Activated T-helper 2 cell treated with anti-CD3 and anti-CD28 coated beads, Interferon-gamma antibody, Interleukin-2, Interleukin-4, amounts not matched to agents 10 μg/mL and 5 μg/mL and 100 μg/mL, durations not matched to agents 14 hours and 24 hours and 36 hours (primary cell): ENCODE measurements around the gene TTC6. TPM values are rescaled to one million over a fixed set of nuclear protein-coding genes. Genes with fewer than 3 reads are reported as not detected.

Experiments
- DNase-seq: peaks from one replicate; pipeline ENCODE4 v3.0.0; 2021; ENCODE audit warnings: low spot score
- H3K27ac Mint-ChIP-seq: one replicate; pipeline ENCODE4 v1.8.0; 2021; ENCODE audit warnings: mixed read lengths
- H3K27me3 Mint-ChIP-seq: one replicate; pipeline ENCODE4 v1.8.0; 2021; ENCODE audit warnings: low read depth, mixed read lengths
- H3K36me3 Mint-ChIP-seq: one replicate; pipeline ENCODE4 v1.8.0; 2021; ENCODE audit warnings: low read depth, mixed read lengths
- H3K4me1 Mint-ChIP-seq: one replicate; pipeline ENCODE4 v1.8.0; 2021; ENCODE audit warnings: low read depth, mixed read lengths
- H3K4me3 Mint-ChIP-seq: one replicate; pipeline ENCODE4 v1.8.0; 2021; ENCODE audit warnings: low read depth, mild to moderate bottlenecking, moderate library complexity, mixed read lengths
- H3K9me3 Mint-ChIP-seq: one replicate; pipeline ENCODE4 v1.8.0; 2021; ENCODE audit warnings: mixed read lengths
- intact Hi-C: fragments of 100-400 bp; cut with micrococcal nuclease; formaldehyde crosslinking; loops from one replicate; pipeline ENCODE4 v1.15.1; 2023
- total RNA-seq: library from RNA; stranded (reverse); gene quantifications from 2 replicates; pipeline ENCODE4 v1.2.3, GENCODE V29; 2022

The TTC6 gene
- total RNA-seq, 1 donor from 2014 or later, result not detected

DNA sequence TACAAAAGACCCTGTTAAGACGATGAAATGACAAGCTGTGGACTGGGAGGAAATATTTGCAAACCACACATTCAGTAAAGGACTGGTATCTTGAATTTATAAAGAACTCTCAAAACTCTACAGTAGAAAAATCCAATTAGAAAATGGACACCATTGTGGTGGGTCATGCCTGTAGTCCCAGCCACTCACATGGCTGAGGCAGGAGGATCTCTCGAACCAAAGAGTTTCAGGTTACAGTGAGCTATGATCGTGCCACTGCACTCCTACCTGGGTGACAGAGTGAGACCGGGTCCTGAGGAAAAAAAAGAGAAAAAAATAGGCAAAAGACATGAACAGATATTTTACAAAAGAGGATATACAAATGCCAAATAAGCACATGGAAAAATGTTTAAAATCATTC lies 41.9 kb downstream of the TTC6 start:
- no peak overlapping the region for H3K4me3 Mint-ChIP-seq
- no peaks in the 10 kb centered on the region for H3K9me3 Mint-ChIP-seq
- intact Hi-C loops, result no loop called here
- no peaks in the 10 kb centered on the region for H3K4me1 Mint-ChIP-seq
- H3K36me3 Mint-ChIP-seq, result no peaks in the 10 kb centered on the region
- no peaks in the 10 kb centered on the region for H3K27me3 Mint-ChIP-seq
- no peak for DNase-seq
- no peak overlapping the region for H3K27ac Mint-ChIP-seq

- DNase-seq, result no peak
- Mint-ChIP-seq H3K27ac (no peak overlapping the region), H3K4me3 (no peak overlapping the region), H3K4me1 (no peaks in the 10 kb centered on the region), H3K27me3 (no peaks in the 10 kb centered on the region), H3K36me3 (no peaks in the 10 kb centered on the region), H3K9me3 (no peaks in the 10 kb centered on the region)
- intact Hi-C loops, result no loop called here
Observed at GRCh38 chr14:37638599-37638998, 43.2 kb downstream of the TTC6 start.

- no peak for DNase-seq
- Mint-ChIP-seq H3K9me3 (no peaks in the 10 kb centered on the region), H3K4me3 (no peak overlapping the region), H3K36me3 (no peaks in the 10 kb centered on the region), H3K27ac (no peak overlapping the region), H3K27me3 (no peaks in the 10 kb centered on the region), H3K4me1 (no peaks in the 10 kb centered on the region)
- intact Hi-C loops, result no loop called here
Observed at GRCh38 chr14:37641117-37641516, 45.7 kb downstream of the TTC6 start.

DNA sequence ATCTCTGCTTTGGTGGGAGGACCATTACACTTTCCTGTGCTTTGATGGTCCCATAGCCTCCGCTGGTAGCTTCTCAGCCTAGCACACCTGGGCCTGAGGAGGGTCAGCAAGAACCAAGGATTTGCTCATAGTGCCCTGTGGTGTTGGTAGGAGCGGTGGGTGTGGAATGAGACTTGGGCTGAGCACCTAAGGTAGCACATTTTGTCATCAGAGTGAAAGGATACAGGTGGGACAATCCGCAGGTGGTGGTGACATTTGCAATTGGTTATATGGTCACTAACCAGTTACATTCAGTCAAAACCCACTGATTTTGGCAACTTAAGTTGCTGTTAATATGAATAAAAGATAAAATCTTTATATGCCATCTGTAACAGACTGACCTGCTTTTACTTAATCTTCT lies 46.7 kb downstream of the TTC6 start:
- DNase-seq, result no peak
- Mint-ChIP-seq H3K4me1 (no peaks in the 10 kb centered on the region), H3K9me3 (no peaks in the 10 kb centered on the region), H3K27ac (no peak overlapping the region), H3K27me3 (no peaks in the 10 kb centered on the region), H3K4me3 (no peak overlapping the region), H3K36me3 (no peaks in the 10 kb centered on the region)
- intact Hi-C loops, result no loop called here

DNA sequence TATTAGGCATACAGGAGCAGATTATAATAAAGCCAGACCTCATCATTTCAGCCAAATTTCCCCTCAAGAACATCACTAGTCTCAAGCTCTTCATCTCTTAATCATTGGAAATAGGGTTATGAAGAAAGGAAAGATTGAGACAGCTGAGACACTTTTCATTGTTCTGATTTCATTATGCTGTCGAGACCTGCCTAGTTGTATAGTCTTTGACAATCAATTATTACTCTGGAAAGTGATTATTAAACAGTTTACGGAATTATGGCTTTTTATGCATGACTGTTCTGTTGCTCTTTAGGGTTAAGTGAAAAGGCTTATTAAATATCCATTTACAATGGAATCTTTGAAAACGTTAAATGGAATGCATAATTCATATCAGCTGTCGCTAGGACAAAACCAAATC lies 48.3 kb downstream of the TTC6 start:
- Mint-ChIP-seq H3K4me3 (no peak overlapping the region), H3K36me3 (no peaks in the 10 kb centered on the region), H3K4me1 (no peaks in the 10 kb centered on the region), H3K27ac (no peak overlapping the region), H3K27me3 (no peaks in the 10 kb centered on the region), H3K9me3 (no peaks in the 10 kb centered on the region)
- intact Hi-C loops, result no loop called here
- no peak for DNase-seq

Other genes with a start within 250 kb of the TTC6 start
- gene FOXA1, start 380 bp upstream of the TTC6 start, total RNA-seq, result 0.11 TPM in 1 of 2 replicates, not detected in the other